Tibial nerve (tissue), 4 donors: Measurements from ENCODE around the gene SLC25A5. TPM values are rescaled to one million over a fixed set of nuclear protein-coding genes. Genes with fewer than 3 reads are reported as not detected.
"Not testable (repeated sequence)": the region's sequence is repeated elsewhere in the genome, so short reads cannot be mapped to it uniquely, and the experiment has no call there.

ENCODE experiments used
- DNase-seq, 2 donors: peaks; one replicate each; pipeline ENCODE4 v3.0.0-alpha.2; 2019; ENCODE audit warnings: low spot score in 2 of 2
- H3K27ac ChIP-seq, 4 donors: fragments of 200-600 bp; sonication (generic) in 3 of 4; one replicate each; pipeline ENCODE4 v1.5.1; 2017 to 2019; ENCODE audit warnings: mild to moderate bottlenecking in 1 of 4
- H3K27me3 ChIP-seq, 2 donors: fragments of 200-600 bp; sonication (generic) in 1 of 2; one replicate each; pipeline versions ENCODE4 v1.5.1 to v1.6.0; 2017 to 2019
- H3K36me3 ChIP-seq, 3 donors: fragments of 200-600 bp; sonication (generic); one replicate each; pipeline ENCODE4 v1.5.1; 2018 to 2019
- H3K4me1 ChIP-seq, 4 donors: fragments of 200-600 bp; sonication (generic) in 3 of 4; one replicate each; pipeline ENCODE4 v1.5.1; 2017 to 2019
- H3K4me3 ChIP-seq, 4 donors: fragments of 200-600 bp; sonication (generic) in 3 of 4; one replicate each; pipeline ENCODE4 v1.5.1; 2017 to 2019; ENCODE audit warnings: mild to moderate bottlenecking in 1 of 4, moderate library complexity in 1 of 4
- H3K9me3 ChIP-seq, 4 donors: fragments of 200-600 bp; sonication (generic) in 3 of 4; one replicate each; pipeline ENCODE4 v1.5.1; 2017 to 2019
- EP300 ChIP-seq, 2 donors: sonication (generic); formaldehyde crosslinking; IDR thresholded peaks; one replicate each; pipeline ENCODE4 v1.6.1; 2017; ENCODE audit warnings: antibody characterized with exemption in 2 of 2, mild to moderate bottlenecking in 1 of 2
- POLR2A ChIP-seq, 2 donors: fragments of 450-650 bp; IDR thresholded peaks; one replicate each; pipeline ENCODE4 v1.6.1; 2017; ENCODE audit warnings: antibody characterized with exemption in 2 of 2, mild to moderate bottlenecking in 2 of 2, moderate library complexity in 2 of 2
- WGBS, 2 donors: methylation state at CpG; one replicate each; pipeline ENCODE4 v1.1.5; 2018; 5-methylcytosine and 5-hydroxymethylcytosine counted together
- total RNA-seq, 4 donors: library from RNA; depleted of rRNA; stranded (reverse); fragments of >200 nt; gene quantifications; one replicate each; pipeline ENCODE4 v1.1.0, GENCODE V29; 2016
- TF ChIP-seq, protein P1 (sequence below), 5 experiments: fragments of 200-600 bp in 3 of 5; fragments of 450-650 bp in 2 of 5; sonication (generic) in 3 of 5; IDR thresholded peaks; one replicate each; pipeline ENCODE4 v1.5.1; 2016 to 2019; ENCODE audit warnings: antibody characterized with exemption in 5 of 5, mild to moderate bottlenecking in 3 of 5, moderate library complexity in 2 of 5

Gene SLC25A5
- total RNA-seq, 4 donors from 2014 or later = 79.3 to 176 (median 93.3) TPM

- TF ChIP-seq, protein P1, sequence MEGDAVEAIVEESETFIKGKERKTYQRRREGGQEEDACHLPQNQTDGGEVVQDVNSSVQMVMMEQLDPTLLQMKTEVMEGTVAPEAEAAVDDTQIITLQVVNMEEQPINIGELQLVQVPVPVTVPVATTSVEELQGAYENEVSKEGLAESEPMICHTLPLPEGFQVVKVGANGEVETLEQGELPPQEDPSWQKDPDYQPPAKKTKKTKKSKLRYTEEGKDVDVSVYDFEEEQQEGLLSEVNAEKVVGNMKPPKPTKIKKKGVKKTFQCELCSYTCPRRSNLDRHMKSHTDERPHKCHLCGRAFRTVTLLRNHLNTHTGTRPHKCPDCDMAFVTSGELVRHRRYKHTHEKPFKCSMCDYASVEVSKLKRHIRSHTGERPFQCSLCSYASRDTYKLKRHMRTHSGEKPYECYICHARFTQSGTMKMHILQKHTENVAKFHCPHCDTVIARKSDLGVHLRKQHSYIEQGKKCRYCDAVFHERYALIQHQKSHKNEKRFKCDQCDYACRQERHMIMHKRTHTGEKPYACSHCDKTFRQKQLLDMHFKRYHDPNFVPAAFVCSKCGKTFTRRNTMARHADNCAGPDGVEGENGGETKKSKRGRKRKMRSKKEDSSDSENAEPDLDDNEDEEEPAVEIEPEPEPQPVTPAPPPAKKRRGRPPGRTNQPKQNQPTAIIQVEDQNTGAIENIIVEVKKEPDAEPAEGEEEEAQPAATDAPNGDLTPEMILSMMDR (IDR thresholded peaks at IDR 0.05) = no peak
- TF ChIP-seq EP300 (IDR thresholded peaks at IDR 0.05) = no peak
- no peak for TF ChIP-seq POLR2A (IDR thresholded peaks at IDR 0.05)
- no peak for DNase-seq
- H3K4me1 ChIP-seq = no peaks in the 10 kb centered on the region
- H3K27ac ChIP-seq = no peak overlapping the region
- no peaks in the 10 kb centered on the region for H3K36me3 ChIP-seq
- no peak overlapping the region for H3K4me3 ChIP-seq
- H3K27me3 ChIP-seq = no peaks in the 10 kb centered on the region
- no peaks in the 10 kb centered on the region for H3K9me3 ChIP-seq
- WGBS, 2 donors = 87 to 88% methylated on average over 13 of the region's 13 CpGs
Observed at GRCh38 chrX:119489212-119490074, 21.2 kb downstream of the SLC25A5 start.

- H3K4me3 ChIP-seq = no peak overlapping the region
- no peaks in the 10 kb centered on the region for H3K36me3 ChIP-seq
- WGBS, 2 donors = 68 to 71% methylated on average over 2 of the region's 2 CpGs
- H3K27ac ChIP-seq = no peak overlapping the region
- no peak for DNase-seq
- no peaks in the 10 kb centered on the region for H3K9me3 ChIP-seq
- no peaks in the 10 kb centered on the region for H3K4me1 ChIP-seq
- TF ChIP-seq, protein P1 (IDR thresholded peaks at IDR 0.05) = no peak
- TF ChIP-seq POLR2A (IDR thresholded peaks at IDR 0.05) = no peak
- TF ChIP-seq EP300 (IDR thresholded peaks at IDR 0.05) = no peak
- H3K27me3 ChIP-seq = no peaks in the 10 kb centered on the region
Observed at GRCh38 chrX:119492463-119492862, 24.2 kb downstream of the SLC25A5 start.

GRCh38 chrX:119493851-119494495 lies 25.7 kb downstream of the SLC25A5 start:
- H3K27me3 ChIP-seq, H3K36me3 ChIP-seq, H3K4me3 ChIP-seq, H3K27ac ChIP-seq, DNase-seq, H3K9me3 ChIP-seq, H3K4me1 ChIP-seq: not testable (repeated sequence)
- 78 to 86% methylated on average over 10 of the region's 10 CpGs for WGBS, 2 donors

DNA sequence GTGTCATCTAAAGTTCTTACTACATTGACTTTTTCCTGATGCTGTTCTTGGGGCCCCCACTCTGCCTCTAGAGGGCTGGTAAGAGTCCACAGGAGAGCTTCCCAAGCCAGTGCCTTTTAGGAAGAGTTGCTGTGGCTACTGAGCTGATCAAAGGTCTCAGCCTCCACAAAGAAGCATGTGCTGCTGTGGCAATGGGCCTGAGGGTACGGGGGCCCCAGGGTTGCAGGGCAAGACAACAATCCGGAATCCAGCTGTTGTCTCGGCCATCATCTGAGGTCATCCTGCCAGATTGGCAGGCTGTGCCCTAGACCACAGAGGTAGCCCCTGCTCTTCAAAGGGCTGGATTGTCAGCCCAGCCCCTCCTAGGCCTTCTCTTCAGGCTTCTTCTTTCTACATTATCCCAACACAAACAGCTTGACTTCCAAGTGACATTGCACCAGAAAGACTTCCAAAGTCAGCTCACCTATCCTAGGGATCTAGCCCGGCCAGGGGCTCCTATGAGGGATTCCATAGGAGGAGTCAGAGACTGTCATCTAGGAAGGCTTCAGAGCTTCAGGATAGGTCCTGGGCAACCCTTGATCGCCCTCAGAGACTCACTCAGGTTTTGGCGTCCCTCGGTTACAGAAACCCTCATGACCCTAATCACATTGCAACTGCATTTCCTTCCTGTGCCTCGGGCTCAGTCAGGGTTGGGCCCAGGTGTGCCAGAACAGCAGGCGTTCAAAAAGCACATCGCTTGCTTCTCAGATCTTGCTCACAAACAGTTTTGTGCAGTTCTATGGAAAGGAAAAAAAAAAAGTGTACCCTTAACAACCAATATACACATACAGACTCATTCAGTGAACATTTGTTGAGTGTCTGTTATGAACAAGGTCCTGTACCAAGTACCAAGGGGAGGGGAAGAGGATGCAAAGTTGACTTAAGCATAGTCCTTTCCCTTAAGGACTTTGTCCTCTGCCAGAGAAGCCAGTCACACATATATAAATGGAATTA lies 27.8 kb downstream of the SLC25A5 start:
- Histone ChIP-seq H3K27me3 (no peaks in the 10 kb centered on the region), H3K9me3 (no peaks in the 10 kb centered on the region), H3K36me3 (no peaks in the 10 kb centered on the region), H3K4me3 (no peak overlapping the region), H3K27ac (no peak overlapping the region), H3K4me1 (no peaks in the 10 kb centered on the region)
- TF ChIP-seq POLR2A (IDR thresholded peaks at IDR 0.05) (no peak), EP300 (IDR thresholded peaks at IDR 0.05) (no peak)
- TF ChIP-seq, protein P1 (IDR thresholded peaks at IDR 0.05) = no peak
- 67 to 82% methylated on average over 4 to 10 of the region's 10 CpGs for WGBS, 2 donors
- no peak for DNase-seq

GRCh38 chrX:119497185-119497584 lies 28.9 kb downstream of the SLC25A5 start:
- WGBS, 2 donors = 68 to 73% methylated on average over 1 of the region's 1 CpG
- H3K36me3 ChIP-seq = no peaks in the 10 kb centered on the region
- no peak overlapping the region for H3K27ac ChIP-seq
- no peak overlapping the region for H3K4me3 ChIP-seq
- TF ChIP-seq, protein P1 (IDR thresholded peaks at IDR 0.05) = no peak
- TF ChIP-seq POLR2A (IDR thresholded peaks at IDR 0.05) = no peak
- TF ChIP-seq EP300 (IDR thresholded peaks at IDR 0.05) = no peak
- no peaks in the 10 kb centered on the region for H3K9me3 ChIP-seq
- no peaks in the 10 kb centered on the region for H3K27me3 ChIP-seq
- DNase-seq = no peak
- H3K4me1 ChIP-seq = no peaks in the 10 kb centered on the region
